Left lung (tissue), 10 donors: ENCODE results near the gene NSD1. TPM values are rescaled to one million over a fixed set of nuclear protein-coding genes. Genes with fewer than 3 reads are reported as not detected.

Source experiments
- ATAC-seq: fragments of 200-7000 bp; cut with Tn5 transposase; one replicate; pipeline ENCODE4 v1.9.1; 2020; ENCODE audit warnings: moderate library complexity
- DNase-seq, 4 donors: peaks; one replicate each; pipeline ENCODE4 v3.0.0-alpha.2; 2013 to 2020
- H3K27ac ChIP-seq, 2 donors: fragments of 200-600 bp; sonication (generic) in 1 of 2; one replicate each; pipeline versions ENCODE4 v1.5.0 to v1.8.0; 2020 to 2021
- H3K27me3 ChIP-seq, 2 donors: fragments of 200-600 bp; sonication (generic) in 1 of 2; one replicate each; pipeline versions ENCODE4 v1.5.0 to v1.8.0; 2020 to 2021
- H3K36me3 ChIP-seq, 2 donors: fragments of 200-600 bp; sonication (generic) in 1 of 2; one replicate each; pipeline versions ENCODE4 v1.5.0 to v1.8.0; 2020 to 2021
- H3K4me1 ChIP-seq, 2 donors: fragments of 200-600 bp; one replicate each; pipeline ENCODE4 v1.8.0; 2021
- H3K4me3 ChIP-seq, 2 donors: fragments of 200-600 bp; sonication (generic) in 1 of 2; one replicate each; pipeline versions ENCODE4 v1.5.0 to v1.8.0; 2020 to 2021; ENCODE audit warnings: mild to moderate bottlenecking in 1 of 2
- H3K9me3 ChIP-seq, 2 donors: fragments of 200-600 bp; sonication (generic) in 1 of 2; one replicate each; pipeline versions ENCODE4 v1.5.0 to v1.8.0; 2020 to 2021
- intact Hi-C, 2 donors: fragments of 100-400 bp; cut with DNase I; formaldehyde crosslinking; loops; one replicate each; pipeline versions ENCODE4 v1.11.2 to v1.14.2; 2022
- polyA plus RNA-seq, 6 donors: library from polyadenylated mRNA; unstranded; fragments of 120-200 nt; gene quantifications; one replicate each; pipeline ENCODE4 v1.2.1, GENCODE V29; 2013; ENCODE audit not compliant: insufficient read length in 6 of 6
- total RNA-seq, 2 donors: library from RNA; stranded (reverse); fragmentation: NEBNext Ultra II Directional; extraction: Animal tissue kit (Norgen Biotek cat#: 25700); gene quantifications; one replicate each; pipeline ENCODE4 v1.2.1, GENCODE V29; 2021
- TF ChIP-seq, protein P1 (sequence below), 2 donors: fragments of 200-600 bp; sonication (generic) in 1 of 2; IDR thresholded peaks; one replicate each; pipeline versions ENCODE4 v1.5.0 to v1.8.0; 2021; ENCODE audit warnings: antibody characterized with exemption in 2 of 2
- donor health status: DM: no; HTN: yes; CAD: no.
- donor health status: DM: no; HTN: no; CAD: no.

NSD1 gene
- total and polyA plus RNA-seq, 8 donors = 45.8 to 79.7 (median 54.1) TPM

GRCh38 chr5:177306674-177307543 is 173.3 kb downstream of the NSD1 start:
- Histone ChIP-seq H3K4me3 (peak overlapping the region in 1 of 2 donors; percentile 99), H3K27me3 (no peaks in the 10 kb centered on the region), H3K27ac (peak overlapping the region in 1 of 2 donors; percentile 89), H3K4me1 (peaks cover 30 to 87% of the 10 kb centered on the region in 2 donors), H3K36me3 (peaks cover 0 to 33% of the 10 kb centered on the region in 2 donors), H3K9me3 (no peaks in the 10 kb centered on the region)
- DNase-seq (peak in 1 of 4 donors; percentile 85), ATAC-seq (peak; percentile 1)
- intact Hi-C loops = no loop called here
- TF ChIP-seq, protein P1, sequence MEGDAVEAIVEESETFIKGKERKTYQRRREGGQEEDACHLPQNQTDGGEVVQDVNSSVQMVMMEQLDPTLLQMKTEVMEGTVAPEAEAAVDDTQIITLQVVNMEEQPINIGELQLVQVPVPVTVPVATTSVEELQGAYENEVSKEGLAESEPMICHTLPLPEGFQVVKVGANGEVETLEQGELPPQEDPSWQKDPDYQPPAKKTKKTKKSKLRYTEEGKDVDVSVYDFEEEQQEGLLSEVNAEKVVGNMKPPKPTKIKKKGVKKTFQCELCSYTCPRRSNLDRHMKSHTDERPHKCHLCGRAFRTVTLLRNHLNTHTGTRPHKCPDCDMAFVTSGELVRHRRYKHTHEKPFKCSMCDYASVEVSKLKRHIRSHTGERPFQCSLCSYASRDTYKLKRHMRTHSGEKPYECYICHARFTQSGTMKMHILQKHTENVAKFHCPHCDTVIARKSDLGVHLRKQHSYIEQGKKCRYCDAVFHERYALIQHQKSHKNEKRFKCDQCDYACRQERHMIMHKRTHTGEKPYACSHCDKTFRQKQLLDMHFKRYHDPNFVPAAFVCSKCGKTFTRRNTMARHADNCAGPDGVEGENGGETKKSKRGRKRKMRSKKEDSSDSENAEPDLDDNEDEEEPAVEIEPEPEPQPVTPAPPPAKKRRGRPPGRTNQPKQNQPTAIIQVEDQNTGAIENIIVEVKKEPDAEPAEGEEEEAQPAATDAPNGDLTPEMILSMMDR (IDR thresholded peaks at IDR 0.05) = peak in 1 of 2 donors; percentile 32

DNA sequence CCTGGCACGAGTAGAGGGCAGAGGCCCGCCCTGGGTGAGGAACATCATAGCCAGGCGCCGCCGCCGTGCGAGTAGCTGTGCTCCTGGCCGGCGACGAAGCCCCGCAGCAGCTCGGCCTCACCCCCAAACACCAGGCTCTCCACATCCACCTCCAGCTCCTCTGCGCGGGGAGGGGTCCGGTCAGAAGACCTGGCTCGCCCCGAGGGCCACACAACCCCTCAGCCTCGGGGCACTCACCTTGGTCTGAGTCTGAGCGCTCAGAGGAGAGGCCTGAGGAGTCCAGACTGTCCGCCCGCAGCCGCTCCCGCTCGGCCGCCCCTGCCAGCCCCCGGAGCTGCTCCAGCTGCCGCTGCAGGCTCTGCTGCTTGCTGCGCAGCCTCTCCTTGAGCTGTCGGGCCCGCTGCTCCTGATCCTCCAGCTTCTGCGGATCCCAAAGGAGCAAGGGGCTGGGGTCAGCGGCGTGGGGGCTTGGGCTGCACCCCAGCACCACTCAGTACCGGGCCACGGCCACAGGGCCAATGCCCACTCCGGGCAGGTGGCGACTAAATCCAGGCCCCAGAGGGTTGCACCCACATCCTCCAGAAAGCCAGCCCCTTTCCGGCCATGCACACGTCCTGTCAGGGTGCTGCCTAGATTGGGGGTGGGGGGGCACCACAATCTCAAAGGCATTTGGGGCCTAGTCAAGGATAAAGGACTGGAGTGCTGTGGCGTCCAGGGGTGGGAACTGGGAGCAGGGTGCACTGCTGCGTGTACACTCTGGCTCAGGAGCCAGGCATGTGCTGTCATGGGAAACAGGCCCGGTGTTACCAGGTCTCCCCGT is 174.2 kb downstream of the NSD1 start:
- H3K4me3 ChIP-seq = peak overlapping the region in 1 of 2 donors; percentile 99
- peaks cover 25 to 87% of the 10 kb centered on the region in 2 donors for H3K4me1 ChIP-seq
- DNase-seq (peak in 1 of 4 donors; percentile 87), ATAC-seq (no peak)
- peaks cover 0 to 31% of the 10 kb centered on the region in 2 donors for H3K36me3 ChIP-seq
- intact Hi-C loops = no loop called here
- peak overlapping the region in 1 of 2 donors; percentile 89 for H3K27ac ChIP-seq
- H3K27me3 ChIP-seq = no peaks in the 10 kb centered on the region
- TF ChIP-seq, protein P1 (IDR thresholded peaks at IDR 0.05) = no peak
- no peaks in the 10 kb centered on the region for H3K9me3 ChIP-seq

DNA sequence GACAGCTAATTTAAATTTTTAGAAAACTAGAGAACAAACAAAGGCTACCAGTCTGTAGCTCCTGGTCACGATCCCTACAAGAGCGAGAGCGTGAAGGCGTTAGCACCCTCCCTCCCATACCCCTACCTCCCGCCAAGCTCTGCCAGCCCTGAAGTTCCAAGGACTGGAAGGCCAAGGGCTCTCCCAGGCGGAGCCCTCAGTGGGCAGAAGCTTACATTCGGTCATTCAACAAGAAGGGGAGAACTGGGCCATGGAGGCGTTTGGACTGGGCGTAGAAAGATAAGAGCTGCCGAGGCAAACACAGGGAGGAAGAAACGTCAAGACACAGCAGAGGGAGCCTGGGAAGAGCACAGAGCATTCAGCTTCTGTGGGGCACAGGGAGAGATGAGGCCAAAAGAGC is 175.2 kb downstream of the NSD1 start:
- peak overlapping the region in 1 of 2 donors; percentile 89 for H3K27ac ChIP-seq
- ATAC-seq = no peak
- no peak for DNase-seq
- H3K9me3 ChIP-seq = no peaks in the 10 kb centered on the region
- intact Hi-C loops = no loop called here
- H3K36me3 ChIP-seq = peaks cover 0 to 31% of the 10 kb centered on the region in 2 donors
- no peak overlapping the region for H3K4me3 ChIP-seq
- H3K4me1 ChIP-seq = peaks cover 25 to 89% of the 10 kb centered on the region in 2 donors
- no peaks in the 10 kb centered on the region for H3K27me3 ChIP-seq
- TF ChIP-seq, protein P1 (IDR thresholded peaks at IDR 0.05) = no peak

DNA sequence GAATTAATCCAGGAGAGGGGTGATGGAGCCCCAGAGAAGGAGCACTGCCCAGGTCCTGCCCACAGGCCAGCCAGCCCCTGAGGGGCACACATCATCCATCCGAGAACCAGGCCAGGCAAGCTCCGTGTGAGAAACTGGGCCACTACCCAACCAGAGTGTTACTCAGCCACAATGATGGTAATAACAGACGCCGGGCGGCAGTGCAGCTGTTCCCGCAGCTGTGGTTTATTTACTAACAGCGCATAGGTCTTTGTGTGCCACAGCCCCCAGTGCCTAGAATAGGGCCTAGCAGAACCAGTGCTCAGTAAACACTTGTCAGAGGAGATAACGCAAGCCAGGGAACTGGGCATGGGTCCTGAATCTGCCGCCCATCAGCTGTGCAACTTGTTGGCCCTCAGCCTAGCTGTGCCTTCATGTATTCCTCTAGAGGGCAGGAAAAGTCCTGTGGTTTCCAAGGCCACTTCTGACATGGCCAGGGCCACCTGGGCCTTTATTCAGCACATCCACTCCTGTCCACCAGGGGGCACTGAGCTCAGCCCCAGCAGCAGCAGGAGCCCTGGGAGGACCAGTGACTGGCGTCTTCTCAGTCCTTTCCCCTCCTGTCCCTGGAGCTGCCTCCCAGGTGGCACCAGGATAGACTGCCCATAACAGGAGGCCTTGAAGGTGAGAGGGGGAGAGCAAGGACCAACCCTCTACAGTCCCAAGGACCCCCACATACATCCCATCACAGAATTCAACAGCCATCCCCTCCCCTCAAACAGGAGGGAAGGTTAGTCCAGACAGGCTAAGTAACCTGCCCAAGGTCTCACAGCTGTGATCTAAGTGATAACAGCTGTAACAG is 176.0 kb downstream of the NSD1 start:
- Histone ChIP-seq H3K27ac (peak overlapping the region in 1 of 2 donors; percentile 89), H3K27me3 (no peaks in the 10 kb centered on the region), H3K9me3 (no peaks in the 10 kb centered on the region), H3K36me3 (peaks cover 0 to 31% of the 10 kb centered on the region in 2 donors), H3K4me1 (peaks cover 22 to 87% of the 10 kb centered on the region in 2 donors), H3K4me3 (no peak overlapping the region)
- DNase-seq = peak in 3 of 4 donors; percentile 54 to 90 (median 75)
- intact Hi-C loops = no loop called here
- peak; percentile 37 for ATAC-seq
- TF ChIP-seq, protein P1 (IDR thresholded peaks at IDR 0.05) = peak; percentile 83 to 89
